Upper lobe of left lung (tissue), 6 donors: Measurements from ENCODE around the gene TRMT61A. TPM values are rescaled to one million over a fixed set of nuclear protein-coding genes. Genes with fewer than 3 reads are reported as not detected.
A peak's percentile ranks its signal among the peaks of the same experiment; 100 is the strongest.

Experiments used
- ATAC-seq, 2 donors: fragments of 200-7000 bp; cut with Tn5 transposase; one replicate each; pipeline ENCODE4 v1.9.1; 2022; ENCODE audit warnings: mild to moderate bottlenecking in 2 of 2, moderate library complexity in 2 of 2; ENCODE audit not compliant: low FRiP score in 2 of 2
- DNase-seq, 2 donors: peaks; one replicate each; pipeline ENCODE4 v3.0.0-alpha.2; 2019 to 2020
- H3K27ac ChIP-seq, 4 donors: fragments of 200-600 bp; sonication (generic); one replicate each; pipeline ENCODE4 v1.5.1; 2016 to 2019
- H3K27me3 ChIP-seq, 4 donors: fragments of 200-600 bp; sonication (generic); one replicate each; pipeline ENCODE4 v1.5.1; 2017 to 2019
- H3K36me3 ChIP-seq, 4 donors: fragments of 200-600 bp; sonication (generic); one replicate each; pipeline ENCODE4 v1.5.1; 2016 to 2019
- H3K4me1 ChIP-seq, 4 donors: fragments of 200-600 bp; sonication (generic); one replicate each; pipeline ENCODE4 v1.5.1; 2018 to 2019
- H3K4me3 ChIP-seq, 4 donors: fragments of 200-600 bp; sonication (generic); one replicate each; pipeline ENCODE4 v1.5.1; 2017 to 2019; ENCODE audit warnings: mild to moderate bottlenecking in 2 of 4, moderate library complexity in 1 of 4
- H3K9me3 ChIP-seq, 4 donors: fragments of 200-600 bp; sonication (generic); one replicate each; pipeline ENCODE4 v1.5.1; 2018 to 2019
- CTCF ChIP-seq, 6 experiments: fragments of 450-650 bp in 4 of 6; fragments of 200-600 bp in 2 of 6; sonication (generic) in 2 of 6; IDR thresholded peaks; one replicate each; pipeline ENCODE4 v1.5.1; 2016 to 2019; ENCODE audit warnings: antibody characterized with exemption in 6 of 6
- EP300 ChIP-seq, 4 donors: sonication (generic); formaldehyde crosslinking; IDR thresholded peaks; one replicate each; pipeline ENCODE4 v1.5.1; 2017; ENCODE audit warnings: antibody characterized with exemption in 4 of 4, control low read depth in 2 of 4
- POLR2A ChIP-seq, 4 donors: fragments of 450-650 bp; IDR thresholded peaks; one replicate each; pipeline ENCODE4 v1.5.1; 2016 to 2017; ENCODE audit warnings: antibody characterized with exemption in 4 of 4, mild to moderate bottlenecking in 2 of 4
- POLR2AphosphoS5 ChIP-seq, 2 donors: sonication (generic); formaldehyde crosslinking; IDR thresholded peaks; one replicate each; pipeline ENCODE4 v1.5.1; 2017; ENCODE audit warnings: antibody characterized with exemption in 2 of 2
- WGBS, 2 donors: methylation state at CpG; one replicate each; pipeline ENCODE4 v1.1.5; 2017 to 2018; 5-methylcytosine and 5-hydroxymethylcytosine counted together
- total RNA-seq, 6 donors: library from RNA; depleted of rRNA in 4 of 6; stranded (reverse); fragments of >200 nt in 4 of 6; gene quantifications; one replicate each; pipeline versions ENCODE4 v1.1.0 to v1.2.1, GENCODE V29; 2016 to 2021
- donor health status: DM: no; HTN: no; CAD: no; lungs with moderate emphysema.
- donor health status: DM: no; HTN: yes; CAD: no; lungs with severe emphysema.

TRMT61A gene
- total RNA-seq, 6 donors from 2014 or later: 6.7 to 25.1 (median 15.0) TPM

- Histone ChIP-seq H3K4me3 (peak overlapping the region; percentile 36 to 61 (median 60)), H3K27me3 (peaks cover 0 to 20% (median 11%) of the 10 kb centered on the region in 4 donors), H3K27ac (peak overlapping the region; percentile 62 to 83 (median 78)), H3K4me1 (peaks cover 49 to 67% (median 55%) of the 10 kb centered on the region in 4 donors), H3K36me3 (no peaks in the 10 kb centered on the region), H3K9me3 (no peaks in the 10 kb centered on the region)
- DNase-seq (peak in 1 of 2 donors; percentile 89), ATAC-seq (peak in 1 of 2 donors; percentile 4)
- TF ChIP-seq POLR2A (IDR thresholded peaks at IDR 0.05) (no peak), CTCF (IDR thresholded peaks at IDR 0.05) (no peak), POLR2AphosphoS5 (IDR thresholded peaks at IDR 0.05) (no peak), EP300 (IDR thresholded peaks at IDR 0.05) (no peak)
- 2% methylated on average over 20 of the region's 74 CpGs; no CpG with 5 or more reads in 1 of the 2 donors for WGBS, 2 donors
Observed at GRCh38 chr14:103521951-103522563, 6.9 kb upstream of the TRMT61A start.

GRCh38 chr14:103522649-103523574, 6.1 kb upstream of the TRMT61A start, which contains the start of gene CKB:
Gene CKB (minus strand): TSS chr14:103522830. CDS start chr14:103522493, 337 bp downstream.
- peaks cover 0 to 20% (median 11%) of the 10 kb centered on the region in 4 donors for H3K27me3 ChIP-seq
- TF ChIP-seq POLR2AphosphoS5 (IDR thresholded peaks at IDR 0.05) (peak in 1 of 2 donors; percentile 69), POLR2A (IDR thresholded peaks at IDR 0.05) (peak in 3 of 4 donors; percentile 36 to 77 (median 64)), CTCF (IDR thresholded peaks at IDR 0.05) (no peak), EP300 (IDR thresholded peaks at IDR 0.05) (no peak)
- DNase-seq (peak in 1 of 2 donors; percentile 93), ATAC-seq (peak in 1 of 2 donors; percentile 35)
- H3K4me1 ChIP-seq: peaks cover 54 to 74% (median 60%) of the 10 kb centered on the region in 4 donors
- H3K4me3 ChIP-seq: peak within 1 kb of the TSS; percentile 36 to 61 (median 60)
- H3K27ac ChIP-seq: peak within 1 kb of the TSS; percentile 62 to 83 (median 78)
- no peaks in the 10 kb centered on the region for H3K36me3 ChIP-seq
- H3K9me3 ChIP-seq: no peaks in the 10 kb centered on the region
- WGBS, 2 donors: 12 to 42% methylated on average over 4 to 59 of the region's 107 CpGs

GRCh38 chr14:103523575-103523954, 5.4 kb upstream of the TRMT61A start:
- peaks cover 54 to 74% (median 60%) of the 10 kb centered on the region in 4 donors for H3K4me1 ChIP-seq

More at GRCh38 chr14:103523575-103523954, 5.4 kb upstream of the TRMT61A start:
- DNase-seq (no peak), ATAC-seq (no peak)
- Histone ChIP-seq H3K9me3 (no peaks in the 10 kb centered on the region), H3K27ac (no peak overlapping the region), H3K36me3 (no peaks in the 10 kb centered on the region), H3K4me3 (no peak overlapping the region), H3K27me3 (peaks cover 0 to 20% (median 11%) of the 10 kb centered on the region in 4 donors)
- 50 to 60% methylated on average over 10 of the region's 10 CpGs for WGBS, 2 donors
- TF ChIP-seq POLR2AphosphoS5 (IDR thresholded peaks at IDR 0.05): no peak
- no peak for TF ChIP-seq POLR2A (IDR thresholded peaks at IDR 0.05)
- no peak for TF ChIP-seq EP300 (IDR thresholded peaks at IDR 0.05)
- TF ChIP-seq CTCF (IDR thresholded peaks at IDR 0.05): no peak
